Measurements from ENCODE around the gene SRRM3. TPM values are rescaled to one million over a fixed set of nuclear protein-coding genes. Genes with fewer than 3 reads are reported as not detected.
A peak's percentile ranks its signal among the peaks of the same experiment; 100 is the strongest.

Gene SRRM3
- total and polyA plus RNA-seq, 10 donors = 0.23 to 1.6 (median 0.93) TPM; not detected in 1

DNA sequence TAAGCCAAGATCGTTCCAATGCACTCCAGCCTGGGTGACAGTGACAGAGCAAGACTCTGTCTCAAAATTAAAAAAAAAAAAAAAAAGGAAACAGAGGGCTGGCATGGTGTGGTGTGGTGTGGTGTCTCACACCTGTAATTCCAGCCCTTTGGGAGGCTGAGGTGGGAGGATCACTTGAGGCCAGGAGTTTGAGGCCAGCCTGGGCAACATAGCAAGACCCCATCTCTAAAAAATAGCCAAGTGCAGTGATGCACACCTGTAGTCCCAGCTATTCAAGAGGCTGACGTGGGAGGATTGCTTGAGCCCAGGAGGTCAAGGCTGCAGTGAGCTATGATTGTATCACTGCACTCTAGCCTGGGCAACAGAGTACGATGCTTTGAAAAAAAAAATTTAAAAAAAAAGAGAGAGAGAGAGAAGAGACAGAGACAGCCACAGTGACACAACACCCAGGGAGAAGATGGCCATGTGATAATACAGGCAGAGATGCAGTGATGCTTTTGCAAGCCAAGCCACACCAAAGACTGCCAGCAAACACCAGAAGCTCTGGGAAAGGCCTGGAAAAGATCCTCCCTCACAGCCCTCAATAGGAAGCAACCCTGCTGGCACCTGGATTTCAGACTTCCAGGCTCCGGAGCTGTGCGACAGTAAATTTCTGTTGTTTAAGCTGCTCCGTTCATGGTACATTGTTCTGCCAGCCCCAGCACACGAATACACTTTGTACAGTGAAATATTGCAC lies 19.3 kb upstream of the SRRM3 start:
- peaks cover 0 to 7% (median 0%) of the 10 kb centered on the region in 7 donors for H3K27me3 ChIP-seq (replicated peaks in 1 of 7)
- no peak for TF ChIP-seq CTCF (IDR thresholded peaks at IDR 0.05 in 8 of 11, conservative IDR thresholded peaks at IDR 0.05 in 3 of 11)
- TF ChIP-seq POLR2AphosphoS5 (IDR thresholded peaks at IDR 0.05) = no peak
- TF ChIP-seq POLR2A (IDR thresholded peaks at IDR 0.05) = no peak
- H3K4me3 ChIP-seq = no peak overlapping the region
- peaks cover 0 to 12% (median 8%) of the 10 kb centered on the region in 6 donors for H3K4me1 ChIP-seq
- WGBS, 5 donors = 79 to 86% (median 81%) methylated on average over 7 of the region's 7 CpGs
- no peak for DNase-seq
- intact Hi-C loops (cut with DNase I; ENCODE audit: low total_unique reads) = no loop called here
- H3K9me3 ChIP-seq = no peaks in the 10 kb centered on the region
- H3K36me3 ChIP-seq = no peaks in the 10 kb centered on the region
- H3K27ac ChIP-seq = no peak overlapping the region

DNA sequence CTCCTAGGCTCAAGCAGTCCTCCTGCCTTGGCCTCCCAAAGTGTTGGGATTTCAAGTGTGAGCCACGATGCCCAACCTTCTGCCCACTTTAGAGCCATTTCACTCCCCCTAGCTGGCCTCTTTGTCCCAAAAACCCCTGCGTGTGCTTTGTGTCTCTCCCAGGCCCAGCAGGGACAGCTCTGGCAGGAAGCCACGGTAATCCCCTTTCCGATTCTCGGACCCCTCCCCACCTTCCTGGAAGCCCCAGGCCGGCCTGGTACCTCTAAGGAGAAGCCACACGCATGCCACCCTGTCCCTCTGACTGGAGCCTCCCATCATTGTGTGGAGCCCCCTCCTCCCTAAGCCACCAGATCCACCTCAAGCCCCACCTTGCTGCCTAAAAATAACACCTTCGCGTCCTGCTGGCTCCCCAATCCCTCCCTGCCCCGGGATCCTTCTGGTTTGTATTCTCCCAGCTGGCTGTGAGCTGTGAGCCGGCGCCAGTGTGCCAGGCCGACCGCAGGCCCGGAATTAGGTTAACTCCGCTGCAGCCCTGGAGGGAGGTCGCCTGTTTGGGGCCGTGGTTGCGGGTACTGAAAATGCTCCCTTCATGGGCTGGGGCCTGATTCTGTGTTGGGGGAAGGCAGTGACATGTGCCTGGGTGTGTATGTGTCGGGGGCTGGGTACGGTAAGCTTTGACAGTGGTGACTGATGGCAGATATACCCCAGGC lies 16.4 kb upstream of the SRRM3 start:
- Histone ChIP-seq H3K4me3 (no peak overlapping the region), H3K27me3 (replicated peaks in 1 of 7) (peaks cover 0 to 11% (median 0%) of the 10 kb centered on the region in 7 donors), H3K9me3 (no peaks in the 10 kb centered on the region), H3K36me3 (no peaks in the 10 kb centered on the region), H3K27ac (no peak overlapping the region), H3K4me1 (no peaks in the 10 kb centered on the region)
- intact Hi-C loops (cut with DNase I; ENCODE audit: low total_unique reads) = no loop called here
- TF ChIP-seq POLR2AphosphoS5 (IDR thresholded peaks at IDR 0.05) (no peak), POLR2A (IDR thresholded peaks at IDR 0.05) (no peak), CTCF (IDR thresholded peaks at IDR 0.05 in 8 of 11, conservative IDR thresholded peaks at IDR 0.05 in 3 of 11) (no peak)
- no peak for DNase-seq
- 51 to 77% (median 52%) methylated on average over 18 to 21 of the region's 21 CpGs for WGBS, 5 donors

DNA sequence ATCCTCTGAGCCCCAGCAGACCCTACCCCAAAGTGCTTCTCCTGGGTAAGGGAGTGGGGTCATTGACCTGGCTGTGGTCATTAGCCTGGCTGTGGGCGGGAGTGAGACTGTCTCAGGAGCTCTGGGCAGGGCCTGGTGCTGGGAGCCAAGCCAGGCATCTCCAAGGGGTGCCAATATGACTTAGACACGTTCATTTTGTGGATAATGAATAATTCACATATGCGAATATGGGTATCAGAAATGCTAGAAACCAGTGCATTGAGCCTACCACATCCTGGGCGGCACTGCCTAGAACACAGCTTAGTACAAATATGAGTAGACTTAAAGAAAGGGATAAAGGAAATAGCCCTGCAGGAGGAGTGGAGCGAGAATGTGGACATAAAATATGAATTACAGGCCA lies 14.4 kb upstream of the SRRM3 start:
- Histone ChIP-seq H3K4me3 (no peak overlapping the region), H3K27ac (no peak overlapping the region), H3K9me3 (peaks cover 0 to 14% (median 9%) of the 10 kb centered on the region in 8 donors), H3K27me3 (replicated peaks in 1 of 7) (peaks cover 0 to 11% (median 0%) of the 10 kb centered on the region in 7 donors), H3K4me1 (no peaks in the 10 kb centered on the region), H3K36me3 (no peaks in the 10 kb centered on the region)
- no peak for DNase-seq
- TF ChIP-seq CTCF (IDR thresholded peaks at IDR 0.05 in 8 of 11, conservative IDR thresholded peaks at IDR 0.05 in 3 of 11) = no peak
- TF ChIP-seq POLR2A (IDR thresholded peaks at IDR 0.05) = no peak
- TF ChIP-seq POLR2AphosphoS5 (IDR thresholded peaks at IDR 0.05) = no peak
- WGBS, 5 donors = 69 to 87% (median 74%) methylated on average over 4 to 5 of the region's 5 CpGs
- intact Hi-C loops (cut with DNase I; ENCODE audit: low total_unique reads) = no loop called here

DNA sequence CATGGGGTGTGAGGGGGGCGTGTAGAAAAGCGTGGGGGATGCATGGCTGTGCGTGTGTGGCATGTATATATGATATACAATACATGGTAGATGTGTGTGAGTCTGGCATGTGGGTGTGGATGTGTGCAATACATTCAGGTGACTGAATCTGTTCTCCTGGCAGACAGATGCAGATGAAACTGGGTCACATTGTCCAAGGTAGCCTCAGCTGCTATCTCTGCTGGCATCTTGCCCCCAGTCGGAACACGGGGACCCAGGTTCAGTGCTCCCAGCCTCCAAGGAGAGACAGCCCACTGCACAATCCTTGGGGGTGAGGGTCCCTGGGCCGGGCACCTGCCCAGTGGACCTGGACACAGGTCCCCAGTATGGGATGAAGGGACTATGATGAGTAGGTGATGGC lies 12.4 kb upstream of the SRRM3 start:
- no peaks in the 10 kb centered on the region for H3K36me3 ChIP-seq
- H3K4me3 ChIP-seq = no peak overlapping the region
- H3K4me1 ChIP-seq = no peaks in the 10 kb centered on the region
- peaks cover 0 to 13% (median 0%) of the 10 kb centered on the region in 7 donors for H3K27me3 ChIP-seq (replicated peaks in 1 of 7)
- TF ChIP-seq POLR2A (IDR thresholded peaks at IDR 0.05) = no peak
- TF ChIP-seq POLR2AphosphoS5 (IDR thresholded peaks at IDR 0.05) = no peak
- TF ChIP-seq CTCF (IDR thresholded peaks at IDR 0.05 in 8 of 11, conservative IDR thresholded peaks at IDR 0.05 in 3 of 11) = no peak
- intact Hi-C loops (cut with DNase I; ENCODE audit: low total_unique reads) = no loop called here
- peak; percentile 64 for DNase-seq
- no peak overlapping the region for H3K27ac ChIP-seq
- 76 to 86% (median 79%) methylated on average over 6 of the region's 6 CpGs for WGBS, 5 donors
- H3K9me3 ChIP-seq = peaks cover 0 to 14% (median 9%) of the 10 kb centered on the region in 8 donors
